Activated T-cell treated with anti-CD3 and anti-CD28 coated beads for 24 hours (primary cell): ENCODE measurements around the gene RAB8B.
A peak's percentile ranks its signal among the peaks of the same experiment; 100 is the strongest.

Experiments
- DNase-seq: peaks from one replicate; pipeline ENCODE4 v3.0.0-alpha.2; 2020; ENCODE audit warnings: low read depth

RAB8B gene

GRCh38 chr15:63188926-63189871 is at the start of gene RAB8B:
RAB8B (plus strand) TSS chr15:63189606; CDS start chr15:63189625, 19 bp downstream.
- peak; percentile 96 for DNase-seq

GRCh38 chr15:63140936-63141335 is 48.5 kb upstream of the RAB8B start:
- DNase-seq: no peak

- DNase-seq: no peak
Observed at GRCh38 chr15:63145426-63145825, 44.0 kb upstream of the RAB8B start.

GRCh38 chr15:63146684-63147083 is 42.7 kb upstream of the RAB8B start:
- no peak for DNase-seq

- DNase-seq: no peak
Observed at GRCh38 chr15:63151665-63152064, 37.7 kb upstream of the RAB8B start.

GRCh38 chr15:63155486-63155885 is 33.9 kb upstream of the RAB8B start:
- DNase-seq: no peak

GRCh38 chr15:63156086-63156710 is 33.2 kb upstream of the RAB8B start:
- DNase-seq: no peak

- no peak for DNase-seq
Observed at GRCh38 chr15:63156755-63157117, 32.7 kb upstream of the RAB8B start.

GRCh38 chr15:63157118-63157843 is 32.1 kb upstream of the RAB8B start, which contains the start of gene RPS27L:
RPS27L (minus strand) TSS chr15:63157477; CDS start chr15:63157405, 72 bp downstream.
- DNase-seq: peak; percentile 78

- DNase-seq: no peak
Observed at GRCh38 chr15:63157891-63158431, 31.4 kb upstream of the RAB8B start.

GRCh38 chr15:63160638-63161037 is 28.8 kb upstream of the RAB8B start:
- no peak for DNase-seq

- no peak for DNase-seq
Observed at GRCh38 chr15:63163217-63163616, 26.2 kb upstream of the RAB8B start.

GRCh38 chr15:63165166-63165859 is 24.1 kb upstream of the RAB8B start:
- DNase-seq: no peak

- no peak for DNase-seq
Observed at GRCh38 chr15:63166219-63166618, 23.2 kb upstream of the RAB8B start.

- DNase-seq: no peak
Observed at GRCh38 chr15:63169788-63170187, 19.6 kb upstream of the RAB8B start.

GRCh38 chr15:63172376-63172775 is 17.0 kb upstream of the RAB8B start:
- DNase-seq: no peak

- no peak for DNase-seq
Observed at GRCh38 chr15:63172851-63173451, 16.5 kb upstream of the RAB8B start.

GRCh38 chr15:63176302-63176701 is 13.1 kb upstream of the RAB8B start:
- no peak for DNase-seq

GRCh38 chr15:63178034-63178433 is 11.4 kb upstream of the RAB8B start:
- DNase-seq: no peak

- no peak for DNase-seq
Observed at GRCh38 chr15:63180746-63181145, 8.7 kb upstream of the RAB8B start.

GRCh38 chr15:63181648-63182047 is 7.8 kb upstream of the RAB8B start:
- no peak for DNase-seq
